HG03025 (cell line): Measurements from ENCODE around the gene TAPT1.
"Not testable (repeated sequence)": the region's sequence is repeated elsewhere in the genome, so short reads cannot be mapped to it uniquely, and the experiment has no call there.

ENCODE experiments used
- ATAC-seq: cut with Tn5 transposase; IDR thresholded peaks from one replicate; pipeline ENCODE4 v1.9.1; 2021; ENCODE audit warnings: mild to moderate bottlenecking, moderate library complexity; ENCODE audit not compliant: unreplicated experiment, low FRiP score

Gene TAPT1, protein sequence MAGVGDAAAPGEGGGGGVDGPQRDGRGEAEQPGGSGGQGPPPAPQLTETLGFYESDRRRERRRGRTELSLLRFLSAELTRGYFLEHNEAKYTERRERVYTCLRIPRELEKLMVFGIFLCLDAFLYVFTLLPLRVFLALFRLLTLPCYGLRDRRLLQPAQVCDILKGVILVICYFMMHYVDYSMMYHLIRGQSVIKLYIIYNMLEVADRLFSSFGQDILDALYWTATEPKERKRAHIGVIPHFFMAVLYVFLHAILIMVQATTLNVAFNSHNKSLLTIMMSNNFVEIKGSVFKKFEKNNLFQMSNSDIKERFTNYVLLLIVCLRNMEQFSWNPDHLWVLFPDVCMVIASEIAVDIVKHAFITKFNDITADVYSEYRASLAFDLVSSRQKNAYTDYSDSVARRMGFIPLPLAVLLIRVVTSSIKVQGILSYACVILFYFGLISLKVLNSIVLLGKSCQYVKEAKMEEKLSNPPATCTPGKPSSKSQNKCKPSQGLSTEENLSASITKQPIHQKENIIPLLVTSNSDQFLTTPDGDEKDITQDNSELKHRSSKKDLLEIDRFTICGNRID

DNA sequence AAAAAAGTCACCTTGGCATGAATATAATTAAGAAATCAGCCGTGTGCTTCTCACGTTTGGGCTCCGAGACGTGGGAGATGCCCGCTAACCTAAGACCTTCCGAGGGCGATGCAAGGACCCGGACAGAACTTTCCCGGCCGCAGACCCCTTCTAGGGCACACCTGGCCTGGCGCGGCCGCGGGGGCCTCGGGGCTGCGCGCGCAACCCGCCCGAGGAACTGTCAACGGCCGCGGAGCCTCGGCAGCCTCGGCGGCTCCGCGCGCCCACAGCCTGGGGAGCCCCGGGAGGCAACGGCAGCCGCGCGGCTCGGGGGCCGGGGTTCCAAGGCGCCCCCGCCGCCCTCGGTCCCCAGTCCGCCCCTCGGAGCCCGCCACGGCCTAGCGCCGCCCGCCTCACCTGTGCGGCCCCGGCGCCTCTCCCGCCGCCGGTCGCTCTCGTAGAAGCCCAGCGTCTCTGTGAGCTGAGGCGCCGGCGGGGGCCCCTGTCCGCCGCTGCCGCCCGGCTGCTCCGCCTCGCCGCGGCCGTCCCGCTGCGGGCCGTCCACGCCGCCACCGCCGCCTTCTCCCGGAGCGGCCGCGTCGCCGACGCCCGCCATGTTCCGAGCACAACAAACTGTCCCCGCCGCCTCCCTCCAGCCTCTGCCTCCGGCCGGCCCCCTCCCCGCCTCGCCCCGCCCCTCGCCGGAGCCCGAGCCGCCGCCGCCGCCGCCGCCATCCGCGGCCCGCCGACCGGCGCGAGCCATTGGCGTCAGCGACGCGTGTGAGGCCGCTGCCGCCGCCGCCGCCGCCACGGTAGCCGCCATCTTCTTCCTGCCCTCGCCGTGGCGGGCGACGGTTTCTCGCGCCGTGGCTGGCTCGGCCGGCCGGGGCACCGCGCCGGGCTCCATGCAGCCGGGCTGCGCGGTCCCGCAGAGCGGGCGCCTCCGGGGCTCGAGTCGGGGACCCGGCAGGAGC, at the start of gene TAPT1:
Gene TAPT1, minus strand, starts transcription at position 609 of the 953 bp plus-strand sequence. Its CDS starts 14 bp downstream, at position 595.
- peak; percentile 72 for ATAC-seq

DNA sequence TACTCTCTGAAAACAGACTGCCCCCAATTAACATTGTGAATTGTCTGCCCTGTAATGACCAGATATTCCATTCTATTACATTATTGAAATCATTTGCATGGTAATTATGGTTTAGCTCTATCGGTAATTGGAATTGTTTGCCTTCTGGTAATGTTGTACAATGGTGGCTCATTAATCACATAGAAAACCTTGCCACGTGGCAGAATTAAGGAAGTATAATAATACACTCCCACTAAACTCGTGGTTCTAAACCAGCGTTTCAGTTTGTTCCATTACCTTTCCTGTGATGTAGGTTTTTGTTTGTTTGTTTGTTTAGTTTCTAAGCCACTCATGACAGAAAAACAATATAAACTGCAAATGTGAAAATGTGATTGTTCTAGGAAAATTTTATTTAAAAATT, 45.1 kb upstream of the TAPT1 start:
- no peak for ATAC-seq

DNA sequence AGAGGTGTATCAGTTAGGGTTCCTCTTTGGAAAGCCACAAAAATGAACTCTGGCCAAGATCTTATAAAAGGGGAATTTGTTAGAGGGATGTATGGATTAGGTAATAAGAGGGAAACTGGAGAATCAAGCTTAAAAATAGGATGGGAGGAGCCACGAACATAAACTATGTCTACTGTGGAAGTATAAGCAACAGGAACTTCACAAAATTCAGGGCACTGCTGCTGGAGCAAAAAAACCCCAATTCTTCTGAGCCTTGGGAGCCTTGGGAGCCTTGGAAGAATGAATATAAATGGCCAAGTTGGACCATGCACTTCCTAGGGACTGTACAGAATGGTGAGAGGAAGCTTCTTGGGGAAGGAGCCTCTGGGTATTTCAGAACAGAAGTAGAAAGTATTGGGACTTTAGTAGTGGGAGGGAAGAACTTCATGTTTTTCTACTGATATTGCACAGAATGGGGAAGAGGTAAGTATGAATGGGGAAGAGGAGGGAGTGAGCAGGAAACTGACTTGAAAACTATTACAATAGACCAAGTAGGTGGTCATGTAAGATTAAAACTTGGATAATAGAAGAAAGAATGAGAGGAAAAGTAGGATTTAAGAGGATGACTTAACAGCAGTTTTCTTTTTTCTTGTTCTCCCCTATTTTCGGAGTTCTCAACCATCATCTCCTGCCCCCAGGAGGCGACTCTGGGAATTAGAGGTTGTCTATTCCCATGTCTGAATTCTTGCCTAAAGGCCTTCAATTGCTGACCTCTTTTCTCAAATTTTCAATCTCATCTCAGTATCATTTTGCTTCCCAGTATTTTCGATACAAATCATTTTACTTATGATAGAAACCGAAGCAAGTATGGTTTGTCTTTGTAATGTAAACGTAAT, 44.4 kb upstream of the TAPT1 start:
- ATAC-seq = no peak

DNA sequence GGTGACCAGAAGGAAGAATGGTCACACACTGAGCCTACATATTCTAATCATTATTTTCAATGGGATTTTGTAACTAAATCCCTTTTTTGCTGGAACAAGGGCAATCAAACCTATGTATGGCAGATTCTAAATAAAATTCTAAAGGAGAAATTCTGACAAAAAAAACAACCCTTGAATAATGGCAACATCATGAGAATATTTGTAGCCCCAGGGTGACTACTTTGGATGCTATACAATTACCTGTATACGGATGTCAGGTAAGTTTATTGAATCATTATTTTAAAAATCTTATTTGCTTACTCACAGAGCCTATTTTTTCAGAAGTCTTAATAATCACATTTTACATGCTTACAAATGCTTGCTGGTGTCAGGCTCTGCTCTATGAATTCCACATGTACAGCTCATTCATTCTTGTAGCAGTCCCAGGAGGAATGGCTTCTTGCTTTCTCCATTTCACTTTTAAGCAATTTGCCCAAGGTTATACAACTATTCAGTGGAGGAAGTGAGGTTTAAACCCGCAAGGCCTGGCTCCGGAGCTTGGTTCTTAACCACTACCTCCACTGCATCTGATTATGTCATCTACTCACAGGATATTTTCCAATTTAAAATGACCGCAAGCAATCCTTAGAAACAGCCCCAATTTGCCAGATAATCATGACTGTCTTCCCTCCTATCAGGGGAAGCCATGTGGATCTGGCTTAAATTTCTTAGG, 43.6 kb upstream of the TAPT1 start:
- not testable (repeated sequence) for ATAC-seq

DNA sequence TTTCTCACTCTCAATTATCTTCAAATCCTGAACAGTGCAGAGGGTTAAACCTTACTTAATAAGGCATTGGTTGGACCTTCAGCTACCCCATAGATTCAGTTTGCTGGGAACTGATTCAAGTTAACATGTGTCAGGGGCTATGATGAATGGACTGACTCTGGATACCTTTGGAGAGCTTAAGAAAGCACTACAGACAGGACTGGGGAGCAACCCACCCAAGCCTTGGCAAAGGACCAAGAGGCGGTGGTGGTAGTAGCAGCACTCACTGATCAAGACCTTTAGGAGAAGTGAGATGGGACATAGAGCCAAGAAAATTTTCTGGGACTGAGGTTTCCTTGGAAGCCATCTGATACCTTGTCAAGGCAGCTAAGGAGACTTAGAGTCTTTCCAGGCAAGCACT, 43.0 kb upstream of the TAPT1 start:
- no peak for ATAC-seq

DNA sequence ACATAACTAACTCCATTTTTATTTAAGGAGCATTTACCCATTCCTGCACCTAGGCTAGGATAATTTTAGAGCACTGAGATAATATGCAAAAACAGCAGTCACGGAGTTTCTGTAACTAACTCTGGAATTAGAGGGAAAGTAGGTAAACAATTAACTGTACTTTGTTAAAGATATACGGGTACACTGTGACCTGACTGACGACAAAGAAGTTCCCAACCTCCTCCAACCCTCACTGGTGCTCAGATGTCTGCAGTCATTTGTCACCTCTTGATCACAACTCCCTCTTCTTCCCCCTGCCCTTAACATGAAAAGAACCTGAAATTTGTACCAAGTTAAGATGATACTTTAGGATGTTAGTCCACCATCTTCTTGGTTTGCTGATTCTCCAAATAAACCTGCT, 42.0 kb upstream of the TAPT1 start:
- no peak for ATAC-seq

DNA sequence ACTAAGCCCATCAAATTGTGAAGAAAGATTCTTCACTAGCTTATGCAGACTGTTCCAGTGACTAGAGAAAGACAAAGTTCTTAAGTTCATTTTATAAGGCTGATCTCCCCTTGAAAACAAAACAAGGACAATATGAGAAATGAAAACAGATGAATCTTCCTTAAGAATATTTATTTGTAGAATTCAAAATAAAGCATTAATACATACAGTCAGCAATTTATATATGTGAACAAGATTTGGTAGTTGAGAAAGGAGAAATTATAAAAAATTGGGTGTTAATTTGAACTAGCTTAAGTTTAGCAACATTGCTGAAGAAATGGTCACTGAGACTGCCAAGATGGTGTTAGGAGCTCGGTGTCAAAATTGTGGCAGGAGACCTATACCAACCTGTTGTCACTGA, 41.4 kb upstream of the TAPT1 start:
- ATAC-seq = no peak

DNA sequence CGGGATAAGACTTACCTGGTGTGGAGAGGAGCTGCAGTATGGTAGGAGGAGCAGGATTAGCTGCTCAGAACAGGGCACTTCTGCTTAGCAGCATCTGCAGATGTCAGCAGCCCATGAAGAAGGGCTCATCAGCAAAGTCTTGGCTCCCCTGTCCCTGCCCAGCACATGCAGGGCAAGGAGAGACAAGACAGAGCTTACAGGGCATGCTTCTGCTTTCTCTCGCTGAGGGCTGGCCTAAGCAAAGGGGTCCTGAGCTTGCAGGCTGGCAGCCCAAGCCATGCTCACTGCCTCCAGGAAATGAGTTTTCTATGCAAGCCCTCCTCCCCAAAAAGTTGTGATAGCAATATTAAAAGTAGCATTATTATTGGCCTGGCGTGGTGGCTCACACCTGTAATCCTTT, 39.5 kb upstream of the TAPT1 start:
- no peak for ATAC-seq

DNA sequence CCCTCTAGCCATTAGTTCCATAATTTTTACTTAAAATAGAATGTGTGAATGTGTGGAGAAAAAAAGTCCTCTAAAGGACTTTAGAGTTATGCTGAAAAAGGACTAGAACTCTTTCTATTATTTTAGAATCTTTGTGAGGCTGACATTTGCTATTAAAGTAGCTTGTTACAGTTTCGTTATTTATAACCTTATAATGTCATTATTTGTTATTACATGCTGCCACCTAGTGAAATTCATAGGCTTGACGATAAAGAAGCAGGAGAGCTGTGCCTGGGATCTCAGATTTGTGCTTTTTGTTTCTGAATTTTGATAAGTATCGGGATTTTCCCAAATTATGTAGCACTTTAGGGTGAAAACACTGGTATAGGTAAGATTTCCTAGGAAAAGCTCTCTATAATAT, 38.5 kb upstream of the TAPT1 start:
- no peak for ATAC-seq

DNA sequence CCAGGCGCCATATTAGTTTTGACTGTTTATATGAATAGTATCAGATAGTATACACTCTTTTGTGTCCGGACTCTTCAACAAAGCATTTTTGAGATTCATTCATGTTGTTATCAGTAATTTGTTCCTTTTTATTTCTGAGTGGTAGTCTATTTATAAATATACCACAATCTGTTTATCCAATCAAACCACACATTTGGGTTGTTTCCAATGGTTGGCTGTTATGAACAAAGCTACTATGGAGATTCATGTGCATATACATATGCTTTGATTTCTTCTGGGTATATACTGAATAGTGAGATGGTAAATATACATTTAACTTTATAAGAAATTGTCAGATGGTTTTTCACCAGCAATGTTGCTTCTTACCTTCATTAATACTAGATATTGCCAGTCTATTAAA, 36.8 kb upstream of the TAPT1 start:
- no peak for ATAC-seq

DNA sequence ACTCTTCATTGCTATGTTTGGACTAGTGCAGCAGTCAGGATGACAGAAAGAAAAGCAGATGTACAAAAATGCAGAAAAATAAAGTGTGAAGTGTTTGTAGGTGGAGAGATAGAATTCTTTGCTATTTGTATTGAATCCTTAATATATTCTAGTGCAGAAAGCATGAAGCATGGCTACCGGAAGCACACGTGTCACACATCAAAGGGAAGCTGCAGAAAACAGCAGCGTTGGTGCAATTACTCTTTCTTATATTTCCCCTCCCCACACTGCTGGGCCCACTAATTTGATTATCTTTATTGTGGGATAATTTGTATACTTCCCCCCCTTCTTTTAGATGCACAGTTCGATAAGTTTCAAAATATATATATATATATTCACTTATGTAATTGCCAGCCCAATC, 35.9 kb upstream of the TAPT1 start:
- no peak for ATAC-seq

DNA sequence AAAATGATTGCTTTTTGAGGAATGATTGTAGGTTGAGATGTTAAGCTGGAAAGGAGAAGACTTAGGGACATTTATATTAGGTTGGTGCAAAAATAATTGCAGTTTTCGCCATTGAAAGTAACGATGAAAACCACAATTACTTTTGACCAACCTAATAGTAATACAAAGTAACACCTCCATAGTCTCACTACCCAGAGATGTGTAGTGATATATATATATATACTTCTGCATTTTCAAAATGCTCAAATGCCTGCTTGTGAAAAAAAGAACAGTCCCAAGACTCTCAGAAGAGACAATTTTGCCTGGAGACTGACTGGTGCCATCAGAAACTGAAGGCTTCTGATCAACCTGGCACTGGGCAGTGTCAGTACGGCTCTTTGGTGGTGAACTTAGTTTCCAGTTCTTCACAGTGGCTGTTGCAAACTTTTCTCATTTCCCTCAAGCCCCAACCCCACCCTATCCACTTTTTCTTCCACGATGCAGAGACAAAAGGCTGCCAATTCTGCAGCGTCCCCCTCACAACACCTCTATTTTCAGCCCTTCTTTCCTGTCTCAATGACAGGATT, 35.1 kb upstream of the TAPT1 start:
- ATAC-seq = no peak

DNA sequence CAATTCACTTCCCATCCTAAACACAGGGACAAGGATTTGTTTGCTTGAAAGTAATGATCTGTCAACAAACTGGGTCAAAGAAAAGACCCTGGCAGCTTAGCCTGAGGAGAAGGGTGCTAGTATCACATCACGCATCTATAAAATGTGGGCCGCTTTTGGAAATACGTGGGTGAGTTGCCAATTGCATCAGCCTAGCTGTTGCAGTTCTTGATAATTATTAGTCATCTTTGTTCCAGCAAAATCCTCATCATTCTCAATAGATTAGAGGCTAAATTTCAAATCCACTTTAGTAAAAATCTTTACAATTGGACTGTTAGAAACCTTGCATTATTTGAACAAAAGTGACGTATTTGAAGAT, 33.6 kb upstream of the TAPT1 start:
- ATAC-seq = no peak

DNA sequence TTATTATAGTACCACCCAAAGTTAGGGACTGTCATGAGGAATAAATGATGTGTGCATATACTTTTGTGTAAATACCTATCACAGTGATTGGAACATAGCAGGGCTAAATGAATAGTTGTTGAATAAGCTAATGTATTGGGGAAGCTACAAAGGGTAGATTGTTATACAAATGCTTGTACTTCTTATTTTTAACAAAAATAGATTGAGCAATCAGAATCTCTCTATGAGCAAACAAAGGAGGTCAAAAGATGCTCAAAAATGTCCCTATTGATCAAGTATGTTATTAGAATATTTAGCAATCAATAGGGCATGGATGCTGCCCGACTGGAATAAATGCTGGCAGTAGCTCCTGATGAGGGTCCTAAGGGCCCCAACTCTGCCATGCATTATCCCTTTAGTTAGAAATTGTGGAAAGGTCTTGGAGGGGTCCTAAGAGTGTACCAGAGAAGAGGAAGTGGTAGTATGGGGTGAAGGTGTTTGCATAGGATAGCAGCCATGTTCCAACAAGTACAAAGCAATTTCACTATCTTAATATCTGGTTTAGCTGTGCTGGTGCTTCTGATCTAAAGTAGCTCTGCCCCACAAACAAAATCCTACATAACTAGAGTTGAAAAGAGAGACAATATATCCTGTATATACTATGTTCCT, 33.1 kb upstream of the TAPT1 start:
- no peak for ATAC-seq

DNA sequence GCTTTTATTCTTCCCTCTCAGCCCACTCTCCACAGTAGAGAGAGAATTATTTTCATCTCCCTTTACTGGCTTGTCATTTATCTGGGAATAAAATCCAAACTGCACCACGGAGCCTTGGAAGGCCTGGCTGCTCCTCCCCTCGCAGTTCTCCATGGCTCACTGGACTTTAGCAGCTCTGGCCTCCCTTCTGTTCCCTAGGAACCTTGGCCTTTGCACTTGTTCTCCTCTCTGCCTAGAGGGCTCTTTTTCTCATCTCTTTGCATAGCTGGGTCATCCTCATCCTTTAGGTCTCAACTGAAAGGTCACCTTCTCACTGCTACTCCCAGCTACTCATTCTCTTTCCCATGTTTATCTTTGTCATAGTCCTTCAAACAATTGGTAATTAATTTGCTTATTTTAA, 31.3 kb upstream of the TAPT1 start:
- ATAC-seq = no peak

DNA sequence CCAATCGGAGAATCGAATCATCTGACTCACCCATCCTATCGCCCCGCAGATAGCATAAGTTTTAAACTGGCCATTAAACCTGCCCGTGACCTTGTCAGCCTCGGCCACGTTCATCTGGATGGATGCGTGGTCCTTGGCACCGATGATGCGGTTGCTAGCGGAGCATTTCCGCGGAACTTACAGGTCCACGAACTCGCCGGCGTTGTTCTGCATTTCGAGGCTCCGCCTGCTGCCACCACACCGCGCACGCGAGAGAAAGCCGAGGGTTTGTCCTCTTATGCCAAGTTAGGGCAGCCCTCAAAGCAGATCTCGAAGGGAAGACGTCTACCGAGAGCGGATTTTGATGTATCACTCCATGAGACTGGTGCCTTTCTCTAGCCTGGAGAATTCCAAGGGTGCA, 30.1 kb upstream of the TAPT1 start:
- no peak for ATAC-seq

DNA sequence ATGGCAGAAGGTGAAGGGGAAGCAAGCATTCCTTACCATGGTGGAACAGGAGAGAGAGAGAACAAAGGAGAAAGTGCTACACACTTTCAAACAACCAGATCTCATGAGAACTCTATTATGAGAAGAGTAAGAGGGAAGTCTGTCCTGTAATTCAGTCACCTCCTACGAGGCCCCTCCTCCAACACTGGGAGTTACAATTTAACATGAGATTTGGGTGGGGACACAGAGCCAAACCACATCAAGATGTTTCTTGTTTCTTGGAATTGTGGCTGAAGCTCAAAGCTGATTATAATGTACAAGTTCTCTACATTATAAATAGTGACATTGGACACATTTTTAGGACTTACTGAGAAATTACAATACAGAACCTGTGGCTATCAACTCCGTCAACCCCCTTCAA, 29.5 kb upstream of the TAPT1 start:
- ATAC-seq = no peak

DNA sequence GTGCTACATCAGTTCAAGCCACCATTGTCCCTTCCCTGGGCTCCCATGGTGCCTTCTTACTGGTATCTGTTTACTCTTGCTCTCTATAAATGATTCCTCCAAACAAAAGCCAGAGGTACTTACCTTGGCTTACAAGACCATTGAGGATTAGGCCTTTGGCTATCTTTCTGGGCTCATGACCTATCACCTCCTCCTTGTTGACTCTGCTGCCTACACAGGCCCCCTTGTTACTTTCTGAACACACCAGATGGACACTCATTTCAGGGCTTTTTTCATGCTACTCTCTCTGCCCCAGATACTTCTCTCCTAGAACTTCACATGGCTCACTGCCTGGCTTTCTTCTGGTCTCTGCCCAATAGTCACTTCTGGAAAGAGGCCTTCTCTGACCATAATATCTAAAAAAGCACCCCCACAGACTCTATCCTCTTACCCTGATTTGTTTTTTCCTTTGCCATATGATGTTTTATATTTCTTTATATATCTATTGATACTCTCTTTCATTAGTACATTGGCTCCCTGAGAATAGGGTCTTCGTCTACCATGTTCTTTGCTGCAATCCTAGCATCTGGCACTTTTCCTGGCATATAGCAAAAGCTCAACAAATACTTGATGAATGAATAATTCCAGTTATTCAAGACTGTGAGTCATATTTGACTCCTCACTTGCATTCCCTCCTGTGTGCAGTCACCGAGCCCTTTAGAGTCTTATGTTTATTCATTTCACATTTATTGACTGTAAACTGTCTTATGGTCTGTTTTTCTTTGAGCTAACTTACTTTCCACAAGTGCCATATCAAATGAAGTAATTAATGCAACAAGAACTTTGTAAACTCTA, 27.1 kb upstream of the TAPT1 start:
- no peak for ATAC-seq
